ENCODE measurements around the gene NT5M. TPM values are rescaled to one million over a fixed set of nuclear protein-coding genes. Genes with fewer than 3 reads are reported as not detected.

The NT5M gene
- total RNA-seq, 1 experiment from 2014 or later = 10.8 TPM

GRCh38 chr17:17289086-17289485 lies 14.1 kb upstream of the NT5M start (continued):
- TF ChIP-seq AFF4 (CRISPR knock-in tag; IDR thresholded peaks at IDR 0.05; ENCODE audit: borderline replicate concordance) (no peak), HMGA2 (CRISPR knock-in tag; IDR thresholded peaks at IDR 0.05) (no peak), ZNF512 (CRISPR knock-in tag; IDR thresholded peaks at IDR 0.05; ENCODE audit: borderline replicate concordance) (no peak), RELA (CRISPR knock-in tag; IDR thresholded peaks at IDR 0.05; ENCODE audit: borderline replicate concordance) (no peak), ZNF219 (CRISPR knock-in tag; IDR thresholded peaks at IDR 0.05; ENCODE audit: borderline replicate concordance) (no peak), E2F5 (CRISPR knock-in tag; IDR thresholded peaks at IDR 0.05) (no peak)

GRCh38 chr17:17289701-17290100 lies 13.5 kb upstream of the NT5M start:
- no peak overlapping the region for H3K27ac Mint-ChIP-seq
- TF ChIP-seq ZNF423 (CRISPR knock-in tag; IDR thresholded peaks at IDR 0.05) (no peak), NFE2L1 (CRISPR knock-in tag; IDR thresholded peaks at IDR 0.05) (no peak), SOX15 (CRISPR knock-in tag; IDR thresholded peaks at IDR 0.05) (no peak), MXD4 (CRISPR knock-in tag; IDR thresholded peaks at IDR 0.05; ENCODE audit: borderline replicate concordance) (no peak), SMAD3 (CRISPR knock-in tag; IDR thresholded peaks at IDR 0.05; ENCODE audit: borderline replicate concordance) (no peak), USF1 (CRISPR knock-in tag; IDR thresholded peaks at IDR 0.05) (no peak)
- ChIA-PET CTCF (no interaction called here), POLR2A (no interaction called here)
- H3K36me3 Mint-ChIP-seq = no peaks in the 10 kb centered on the region
- no peaks in the 10 kb centered on the region for H3K4me1 Mint-ChIP-seq
- H3K4me3 Mint-ChIP-seq = no peak overlapping the region
- DNase-seq (ENCODE audit: low spot score) (no peak), ATAC-seq (no peak)
- H3K9me3 Mint-ChIP-seq = peaks cover 3% of the 10 kb centered on the region; the same call in 1 of the 2 replicates
- H3K27me3 Mint-ChIP-seq (ENCODE audit: low read depth) = peaks cover 8% of the 10 kb centered on the region; the same call in 1 of the 2 replicates

- peaks cover 3% of the 10 kb centered on the region; the same call in 1 of the 2 replicates for H3K9me3 Mint-ChIP-seq
- peaks cover 13% of the 10 kb centered on the region for H3K4me1 Mint-ChIP-seq
- H3K36me3 Mint-ChIP-seq = no peaks in the 10 kb centered on the region
- H3K27ac Mint-ChIP-seq = no peak overlapping the region
- H3K27me3 Mint-ChIP-seq (ENCODE audit: low read depth) = peaks cover 8% of the 10 kb centered on the region; the same call in 1 of the 2 replicates
- ChIA-PET CTCF (interaction anchor here (1.6 kb wide), 2 partner anchors 26 to 153 kb away, joined by 3 to 4 read pairs; no protein-coding TSS in a partner anchor), POLR2A (interaction anchor here (0.6 kb wide), 1 partner anchor 28 kb away, joined by 3 read pairs; no protein-coding TSS in a partner anchor)
- no peak overlapping the region for H3K4me3 Mint-ChIP-seq
- DNase-seq (ENCODE audit: low spot score) (no peak), ATAC-seq (no peak)
- TF ChIP-seq SOX15 (CRISPR knock-in tag; IDR thresholded peaks at IDR 0.05) (no peak), TP53 (CRISPR knock-in tag; IDR thresholded peaks at IDR 0.05) (no peak), HMGXB4 (CRISPR knock-in tag; IDR thresholded peaks at IDR 0.05) (no peak), ZNF532 (CRISPR knock-in tag; IDR thresholded peaks at IDR 0.05; ENCODE audit: borderline replicate concordance) (no peak), NR1H2 (CRISPR knock-in tag; IDR thresholded peaks at IDR 0.05) (no peak), ZSCAN18 (CRISPR knock-in tag; IDR thresholded peaks at IDR 0.05) (no peak)
Observed at GRCh38 chr17:17295141-17295540, 8.0 kb upstream of the NT5M start.
